ENCODE data around the gene CKB.

GRCh38 chr14:103495854-103496253, 26.8 kb downstream of the CKB start:
- TF ChIP-seq CTCF (IDR thresholded peaks at IDR 0.05): no peak
- no peak for TF ChIP-seq POLR2A (IDR thresholded peaks at IDR 0.05)
